ENCODE results near the gene PTPRT.

- TF ChIP-seq, protein P1, sequence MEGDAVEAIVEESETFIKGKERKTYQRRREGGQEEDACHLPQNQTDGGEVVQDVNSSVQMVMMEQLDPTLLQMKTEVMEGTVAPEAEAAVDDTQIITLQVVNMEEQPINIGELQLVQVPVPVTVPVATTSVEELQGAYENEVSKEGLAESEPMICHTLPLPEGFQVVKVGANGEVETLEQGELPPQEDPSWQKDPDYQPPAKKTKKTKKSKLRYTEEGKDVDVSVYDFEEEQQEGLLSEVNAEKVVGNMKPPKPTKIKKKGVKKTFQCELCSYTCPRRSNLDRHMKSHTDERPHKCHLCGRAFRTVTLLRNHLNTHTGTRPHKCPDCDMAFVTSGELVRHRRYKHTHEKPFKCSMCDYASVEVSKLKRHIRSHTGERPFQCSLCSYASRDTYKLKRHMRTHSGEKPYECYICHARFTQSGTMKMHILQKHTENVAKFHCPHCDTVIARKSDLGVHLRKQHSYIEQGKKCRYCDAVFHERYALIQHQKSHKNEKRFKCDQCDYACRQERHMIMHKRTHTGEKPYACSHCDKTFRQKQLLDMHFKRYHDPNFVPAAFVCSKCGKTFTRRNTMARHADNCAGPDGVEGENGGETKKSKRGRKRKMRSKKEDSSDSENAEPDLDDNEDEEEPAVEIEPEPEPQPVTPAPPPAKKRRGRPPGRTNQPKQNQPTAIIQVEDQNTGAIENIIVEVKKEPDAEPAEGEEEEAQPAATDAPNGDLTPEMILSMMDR (conservative IDR thresholded peaks at IDR 0.05; ENCODE audit: low read depth, low read length), result no peak
- TF ChIP-seq EZH2 (IDR thresholded peaks at IDR 0.05; ENCODE audit: borderline replicate concordance, low read depth, low read length, poor library complexity, severe bottlenecking), result no peak
Observed at GRCh38 chr20:42779216-42779615, 410.5 kb downstream of the PTPRT start.
